Activated naive CD4-positive, alpha-beta T cell (primary cell): ENCODE data around the gene RALGPS1.

Source experiments
- DNase-seq, 4 experiments: peaks; one replicate each; lab custom pipeline; 2025; lab: John Stamatoyannopoulos, UW

The RALGPS1 gene, protein sequence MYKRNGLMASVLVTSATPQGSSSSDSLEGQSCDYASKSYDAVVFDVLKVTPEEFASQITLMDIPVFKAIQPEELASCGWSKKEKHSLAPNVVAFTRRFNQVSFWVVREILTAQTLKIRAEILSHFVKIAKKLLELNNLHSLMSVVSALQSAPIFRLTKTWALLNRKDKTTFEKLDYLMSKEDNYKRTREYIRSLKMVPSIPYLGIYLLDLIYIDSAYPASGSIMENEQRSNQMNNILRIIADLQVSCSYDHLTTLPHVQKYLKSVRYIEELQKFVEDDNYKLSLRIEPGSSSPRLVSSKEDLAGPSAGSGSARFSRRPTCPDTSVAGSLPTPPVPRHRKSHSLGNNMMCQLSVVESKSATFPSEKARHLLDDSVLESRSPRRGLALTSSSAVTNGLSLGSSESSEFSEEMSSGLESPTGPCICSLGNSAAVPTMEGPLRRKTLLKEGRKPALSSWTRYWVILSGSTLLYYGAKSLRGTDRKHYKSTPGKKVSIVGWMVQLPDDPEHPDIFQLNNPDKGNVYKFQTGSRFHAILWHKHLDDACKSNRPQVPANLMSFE

DNA sequence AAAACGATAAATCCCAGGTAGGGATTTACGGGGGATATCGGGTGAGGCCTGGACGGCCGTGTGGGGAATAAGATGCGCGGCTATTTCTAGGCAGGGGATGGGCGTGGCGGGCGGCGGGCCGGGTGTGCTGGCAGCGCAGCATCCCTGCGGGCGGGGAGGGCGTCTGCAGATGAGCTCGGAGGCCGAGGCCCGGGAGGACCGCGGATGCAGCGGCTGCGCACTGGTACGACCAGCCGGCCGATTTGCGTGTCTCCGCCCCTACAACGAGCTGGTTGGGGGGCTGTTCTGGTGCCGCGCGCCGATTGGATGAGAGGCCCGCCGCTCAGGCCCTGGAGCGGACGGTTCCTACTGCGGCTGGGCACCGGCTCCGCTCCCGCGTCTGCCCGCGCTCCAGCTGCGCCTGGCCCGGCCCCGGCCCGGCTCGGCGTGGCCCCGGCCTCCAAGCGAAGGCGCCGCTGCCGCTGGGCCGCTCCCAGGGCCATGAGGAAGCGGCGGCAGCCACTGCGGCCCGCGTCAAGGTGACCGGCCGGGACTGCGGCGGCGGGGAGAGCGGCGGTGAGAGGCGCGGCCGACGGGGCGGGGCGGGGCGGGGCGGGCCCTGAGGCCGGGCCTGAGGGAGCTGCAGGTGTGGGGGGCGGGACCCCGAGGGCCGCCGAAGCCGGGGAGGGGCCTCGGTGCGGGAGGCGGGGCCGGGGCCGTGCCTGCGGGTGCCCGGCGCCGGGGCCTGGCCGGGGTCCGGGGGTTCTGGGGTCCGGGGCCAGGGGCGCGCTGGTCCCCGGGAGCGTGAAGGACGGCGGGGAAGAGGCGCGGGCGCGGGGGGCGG, at the start of gene RALGPS1:
Gene RALGPS1 (plus strand): TSS at position 325 of the 823 bp plus-strand sequence. CDS start 47,508 bp downstream, outside the sequence.
- DNase-seq, result peak; percentile 61 to 78 (median 71)

DNA sequence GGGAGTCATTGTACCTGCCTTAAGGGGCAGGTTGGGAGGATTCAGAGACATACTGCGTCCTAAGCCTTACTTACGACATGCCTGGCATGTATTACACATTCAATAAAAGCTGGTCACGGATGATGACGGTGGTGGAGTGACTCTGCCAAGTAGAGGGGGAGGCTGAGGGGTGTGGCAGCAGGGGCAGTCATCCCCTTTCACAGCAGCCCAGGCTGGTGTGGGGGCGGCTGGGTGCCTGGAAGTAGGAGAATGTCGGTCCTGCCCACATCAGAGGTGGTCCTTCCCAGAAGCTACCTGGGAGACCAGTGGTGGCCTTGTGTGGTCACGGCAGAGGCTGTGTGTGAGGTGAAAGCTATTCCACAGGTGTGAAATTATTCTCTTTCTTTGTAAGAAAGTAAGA, 45.2 kb upstream of the RALGPS1 start:
- DNase-seq, result no peak

DNA sequence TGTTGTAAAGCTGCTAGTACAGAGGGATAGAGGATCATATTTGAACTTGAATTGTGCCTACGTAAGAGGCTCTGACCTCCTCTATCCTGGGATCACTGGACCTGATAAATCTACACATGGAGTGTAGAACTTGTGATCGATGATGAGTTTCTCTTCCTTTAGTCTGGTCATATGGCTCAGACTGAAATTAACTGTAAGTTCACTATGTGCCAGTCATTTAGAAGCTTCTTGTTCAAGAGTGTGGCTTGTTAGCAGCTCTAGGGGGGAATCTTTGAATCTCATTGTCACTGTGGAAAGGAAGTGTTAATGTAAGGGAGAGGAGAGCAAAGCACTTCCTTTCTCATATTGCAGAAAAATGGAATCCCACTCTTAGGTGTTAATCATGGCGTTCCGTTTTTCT, 42.1 kb upstream of the RALGPS1 start:
- no peak for DNase-seq

DNA sequence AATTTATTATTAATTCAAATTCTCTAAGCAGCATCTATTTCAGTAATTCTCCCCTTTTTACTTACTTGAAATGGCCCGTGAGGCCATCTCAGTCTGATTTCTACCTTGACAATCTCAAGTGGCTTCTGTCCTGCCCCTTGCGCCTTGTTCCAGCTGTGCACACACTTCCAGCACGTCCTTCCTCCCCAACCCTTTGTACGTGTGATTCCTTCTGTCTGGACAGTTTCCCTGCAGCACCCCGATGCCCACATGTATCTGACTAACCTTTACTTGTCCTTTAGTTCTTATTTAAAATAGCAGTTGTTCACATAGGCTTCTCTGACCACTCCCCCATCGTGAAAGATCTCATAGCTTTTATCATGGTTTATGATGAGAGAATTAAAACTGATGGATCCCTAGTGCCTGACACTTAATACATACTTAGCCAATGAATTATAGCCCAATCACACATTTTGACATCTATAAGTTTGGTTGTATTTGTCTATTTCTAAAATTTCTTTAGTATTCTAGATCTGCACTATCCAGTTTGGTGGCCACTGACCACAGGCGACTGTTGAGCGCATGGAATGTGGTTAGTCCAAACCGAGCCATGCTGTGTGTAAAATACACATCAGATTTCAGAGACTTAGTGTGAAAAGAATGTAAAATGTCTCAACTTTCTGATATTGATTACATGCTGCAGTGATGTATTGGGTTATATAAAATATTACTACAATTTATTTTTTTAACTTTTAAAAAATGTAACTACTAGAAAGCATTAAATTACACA, 39.9 kb upstream of the RALGPS1 start:
- no peak for DNase-seq

DNA sequence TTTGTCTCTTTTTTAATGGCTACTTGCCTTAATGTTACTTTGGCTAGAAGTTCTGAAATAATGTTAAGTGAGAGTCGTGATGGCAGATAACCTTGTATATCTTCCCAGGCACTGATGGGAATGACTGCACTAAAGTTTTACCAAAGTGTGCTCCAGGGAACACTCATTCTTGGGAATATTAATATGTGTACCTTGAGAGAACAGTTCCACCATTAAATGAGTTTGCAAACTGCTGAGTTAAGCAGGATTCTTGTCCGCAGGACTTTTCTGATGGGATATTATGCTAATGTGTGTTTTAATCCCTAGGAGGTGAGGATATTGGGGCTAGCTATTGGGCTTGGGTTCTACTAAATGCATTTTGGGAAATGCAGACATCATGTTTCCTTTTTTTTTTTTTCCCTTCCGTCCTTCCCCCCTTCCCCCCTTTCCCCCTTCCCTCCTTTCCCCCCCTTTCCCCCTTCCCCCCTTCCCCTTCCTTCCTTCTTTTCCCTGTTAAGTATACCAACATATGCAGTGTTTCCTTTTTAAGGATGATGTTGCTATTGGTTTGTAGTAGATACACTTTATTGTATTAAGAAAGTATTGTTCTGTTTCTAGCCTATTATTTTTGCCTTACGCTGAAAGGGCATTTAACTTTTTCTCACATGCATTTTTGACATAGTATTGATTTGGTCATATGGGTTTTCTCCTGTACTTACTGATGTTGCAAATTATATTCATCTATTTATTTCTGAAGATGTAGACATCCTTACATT, 38.6 kb upstream of the RALGPS1 start:
- no peak for DNase-seq

DNA sequence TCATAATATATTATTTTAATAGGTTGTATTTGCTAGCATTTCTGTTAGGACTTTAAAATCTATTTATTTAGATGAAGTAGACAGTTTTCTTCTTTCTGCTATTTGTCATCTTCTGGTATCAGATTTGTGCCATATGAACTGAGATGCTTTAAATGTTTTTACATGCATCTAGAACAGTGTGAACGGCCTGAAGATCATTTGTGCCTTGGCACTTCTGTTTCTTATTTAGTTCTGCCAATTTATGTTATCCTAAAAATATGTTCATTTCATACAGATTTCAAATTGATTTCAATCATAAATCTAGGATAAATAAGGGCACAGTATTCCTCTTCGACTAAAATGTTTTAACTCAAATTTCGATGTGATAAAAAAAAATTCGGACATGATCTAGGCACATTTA, 38.1 kb upstream of the RALGPS1 start:
- no peak for DNase-seq

DNA sequence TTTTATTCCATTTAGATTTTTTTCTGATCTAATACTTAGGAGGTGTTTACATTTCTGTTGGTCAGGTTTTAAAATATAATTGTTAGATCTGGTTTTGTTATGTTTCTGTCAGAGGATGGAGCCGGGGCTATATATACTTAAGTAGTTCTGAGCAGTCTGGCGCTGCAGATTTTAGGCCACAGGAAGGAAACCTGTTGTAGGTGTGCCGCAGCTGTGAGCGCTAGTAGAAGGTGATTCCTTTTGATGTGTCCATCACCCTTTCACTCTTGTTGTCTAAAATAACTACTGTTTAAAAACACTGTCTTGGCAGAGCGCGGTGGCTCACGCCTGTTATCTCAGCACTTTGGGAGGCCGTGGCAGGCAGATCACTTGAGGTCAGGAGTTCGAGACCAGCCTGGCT, 37.2 kb upstream of the RALGPS1 start:
- no peak for DNase-seq

DNA sequence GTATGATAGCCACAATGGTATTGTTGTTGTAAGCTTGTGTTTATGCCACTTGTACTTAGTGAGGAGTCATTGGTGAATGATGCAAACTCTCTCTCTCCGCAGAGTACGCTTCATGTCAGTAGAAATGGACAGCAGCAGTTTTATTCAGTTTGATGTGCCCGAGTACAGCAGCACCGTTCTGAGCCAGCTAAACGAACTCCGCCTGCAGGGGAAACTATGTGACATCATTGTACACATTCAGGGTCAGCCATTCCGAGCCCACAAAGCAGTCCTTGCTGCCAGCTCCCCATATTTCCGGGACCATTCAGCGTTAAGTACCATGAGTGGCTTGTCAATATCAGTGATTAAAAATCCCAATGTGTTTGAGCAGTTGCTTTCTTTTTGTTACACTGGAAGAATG, 35.3 kb upstream of the RALGPS1 start:
- no peak for DNase-seq

DNA sequence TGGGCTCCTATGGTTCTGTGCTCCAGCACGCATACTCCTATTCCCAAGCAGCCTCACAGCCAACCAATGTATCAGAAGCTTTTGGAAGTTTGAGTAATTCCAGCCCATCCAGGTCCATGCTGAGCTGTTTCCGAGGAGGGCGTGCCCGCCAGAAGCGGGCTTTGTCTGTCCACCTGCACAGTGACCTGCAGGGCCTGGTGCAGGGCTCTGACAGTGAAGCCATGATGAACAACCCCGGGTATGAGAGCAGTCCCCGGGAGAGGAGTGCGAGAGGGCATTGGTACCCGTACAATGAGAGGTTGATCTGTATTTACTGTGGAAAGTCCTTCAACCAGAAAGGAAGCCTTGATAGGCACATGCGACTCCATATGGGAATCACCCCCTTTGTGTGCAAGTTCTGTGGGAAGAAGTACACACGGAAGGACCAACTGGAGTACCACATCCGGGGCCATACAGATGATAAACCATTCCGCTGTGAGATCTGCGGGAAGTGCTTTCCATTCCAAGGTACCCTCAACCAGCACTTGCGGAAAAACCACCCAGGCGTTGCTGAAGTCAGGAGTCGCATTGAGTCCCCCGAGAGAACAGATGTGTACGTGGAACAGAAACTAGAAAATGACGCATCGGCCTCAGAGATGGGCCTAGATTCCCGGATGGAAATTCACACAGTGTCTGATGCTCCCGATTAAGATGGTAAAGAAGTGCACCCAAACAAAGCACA, 34.2 kb upstream of the RALGPS1 start:
- DNase-seq, result no peak

DNA sequence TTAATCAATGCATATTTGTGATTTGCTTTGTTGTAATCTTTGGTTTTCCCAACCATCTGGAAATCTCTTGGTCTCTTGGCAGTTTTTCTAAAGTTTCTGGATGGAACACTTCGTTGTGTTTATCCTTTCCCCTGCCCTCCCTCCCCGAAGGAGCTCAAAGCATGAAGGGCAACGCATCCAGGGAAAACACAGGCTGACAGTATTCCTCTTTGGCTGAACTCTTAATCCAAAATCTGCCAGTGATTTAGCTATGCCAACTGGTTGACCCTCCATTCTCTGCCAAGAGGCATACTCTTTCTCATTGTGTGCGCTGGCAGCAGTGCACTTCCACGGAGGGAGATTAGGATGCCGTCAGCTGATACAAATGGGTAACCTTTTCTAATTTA, 33.6 kb upstream of the RALGPS1 start:
- no peak for DNase-seq

DNA sequence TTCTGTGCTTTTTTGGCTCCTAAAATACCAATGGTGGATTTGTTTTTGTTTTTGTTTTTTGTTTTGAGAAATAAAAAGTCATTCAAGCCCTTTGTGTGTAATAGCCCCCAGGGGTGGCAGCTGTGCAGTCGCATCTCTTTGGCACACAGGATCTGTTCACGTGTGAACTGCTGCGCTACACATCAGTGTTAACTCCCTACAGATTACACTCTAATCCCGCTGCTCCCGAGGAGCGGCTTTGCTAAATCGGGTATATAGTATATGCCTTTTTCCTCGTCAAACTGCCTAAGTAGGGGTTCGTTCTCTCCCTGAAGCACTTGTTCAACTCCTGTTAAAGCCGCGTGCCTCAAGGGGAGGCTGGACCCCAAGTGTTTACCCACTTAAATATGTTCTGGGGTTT, 31.8 kb upstream of the RALGPS1 start:
- no peak for DNase-seq

DNA sequence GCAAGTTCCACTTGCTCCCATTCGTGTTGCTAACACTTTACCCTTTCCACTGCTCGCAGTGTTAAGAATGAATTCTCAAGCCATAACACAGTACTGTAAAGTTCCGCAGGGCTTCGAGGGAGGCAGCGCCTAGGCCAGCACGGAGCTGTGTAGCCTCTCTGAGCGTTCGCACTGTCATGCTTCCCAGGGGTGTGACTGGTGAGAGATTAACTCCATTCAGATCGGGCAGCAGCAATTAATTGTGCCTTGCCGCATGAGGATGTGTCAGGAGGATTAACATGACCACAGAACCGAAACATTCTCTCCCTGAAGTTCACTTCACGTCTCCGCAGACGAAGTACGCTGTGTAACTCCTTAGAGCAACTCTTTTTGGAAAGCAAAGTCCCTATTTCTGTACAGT, 30.9 kb upstream of the RALGPS1 start:
- no peak for DNase-seq

DNA sequence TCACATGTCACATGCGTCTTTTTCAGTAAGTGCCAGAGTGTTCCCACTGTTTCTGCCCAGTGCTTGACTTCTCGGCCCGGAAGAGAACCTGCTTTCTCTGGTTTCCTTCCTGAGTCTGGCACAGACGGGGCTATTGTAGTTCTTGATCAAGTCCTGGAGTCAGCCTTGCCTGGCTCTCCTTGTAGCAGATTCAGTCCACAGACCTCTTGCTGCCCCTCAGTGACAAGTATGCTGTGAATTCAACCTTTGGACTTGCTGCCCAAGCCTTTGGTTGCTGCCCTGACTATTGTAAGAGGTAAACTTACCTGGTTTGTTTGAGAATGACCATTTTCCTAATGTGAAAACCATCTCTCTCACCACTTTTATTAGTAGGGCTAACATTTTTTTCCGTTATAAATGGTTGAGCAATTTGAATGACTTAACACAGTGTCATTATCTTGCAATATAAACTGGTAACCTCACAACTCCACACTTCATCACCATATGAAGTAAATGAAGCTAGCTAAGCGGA, 29.4 kb upstream of the RALGPS1 start:
- no peak for DNase-seq

DNA sequence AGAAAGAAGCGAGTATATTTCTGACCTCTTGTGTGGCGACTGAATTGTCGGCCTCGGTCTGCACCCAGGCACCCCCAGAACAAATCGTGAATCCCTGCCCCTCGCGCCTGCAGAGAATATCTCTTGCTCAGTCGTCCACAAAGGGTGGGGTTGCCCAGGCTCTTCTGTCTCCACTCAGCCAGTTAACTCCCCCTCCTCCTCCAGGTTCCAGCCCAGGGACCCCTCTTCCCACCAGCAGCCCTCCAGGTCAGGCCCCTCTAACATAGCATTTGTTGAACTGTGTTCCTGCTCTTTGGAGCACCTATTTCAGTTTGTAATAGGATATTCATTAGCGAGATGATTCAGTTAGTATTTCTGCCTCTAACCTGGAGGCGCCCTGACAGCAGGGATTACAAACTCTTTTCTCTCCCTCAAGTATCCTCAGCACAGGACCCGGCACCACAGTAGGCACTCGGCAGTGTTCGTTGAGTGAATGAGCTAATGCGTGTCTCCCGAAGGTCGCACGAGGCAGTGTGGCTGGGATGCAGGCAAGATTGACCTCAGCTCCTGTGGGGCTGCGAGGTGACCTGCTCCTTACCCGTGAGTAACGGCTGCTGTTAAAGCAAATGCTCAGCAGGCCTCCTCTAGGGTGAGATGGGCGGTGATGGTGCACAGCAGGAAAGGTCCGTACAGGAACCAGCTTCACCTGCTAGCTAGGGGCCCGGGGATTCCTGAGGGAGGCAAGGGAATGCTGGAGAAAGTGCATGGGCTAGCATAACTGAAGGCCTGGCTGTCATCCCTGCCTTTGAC, 28.4 kb upstream of the RALGPS1 start:
- no peak for DNase-seq

DNA sequence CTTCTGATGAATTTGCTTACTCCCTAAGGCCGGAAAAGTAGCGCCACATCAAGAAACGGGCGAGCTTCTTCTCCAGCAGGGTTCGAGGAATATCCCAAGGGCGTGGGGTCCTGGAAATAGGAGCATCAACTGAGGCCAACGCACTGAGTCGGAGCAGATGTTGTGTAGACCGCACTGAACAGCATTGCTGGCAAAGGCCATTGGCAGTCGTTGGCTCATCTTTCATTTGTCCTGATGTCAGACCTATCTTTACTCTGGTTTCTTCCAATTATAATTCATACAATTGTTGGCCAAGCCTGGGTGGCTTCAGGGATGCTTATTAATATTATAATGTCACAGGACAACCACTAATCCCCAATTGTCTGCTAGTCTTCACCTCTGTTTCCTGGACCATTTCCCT, 27.7 kb upstream of the RALGPS1 start:
- DNase-seq, result no peak

DNA sequence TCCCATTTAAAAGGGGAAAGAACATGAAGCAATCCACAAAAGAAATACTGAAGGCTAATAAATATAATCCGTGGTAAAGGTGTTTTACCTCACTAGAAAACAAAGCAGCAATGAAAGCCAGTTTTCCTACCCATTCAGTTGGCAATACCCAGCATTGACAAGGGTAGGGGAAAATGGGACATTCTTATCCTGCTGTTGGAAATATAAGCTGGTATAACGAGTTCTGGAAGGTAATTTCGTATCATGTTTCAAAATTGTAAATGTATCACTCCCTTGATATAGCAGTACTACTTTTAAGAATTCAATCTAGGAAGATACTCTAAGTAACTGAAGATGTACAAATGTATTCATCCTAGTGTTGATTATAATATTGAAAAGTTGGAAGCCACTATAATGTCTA, 22.9 kb upstream of the RALGPS1 start:
- DNase-seq, result no peak

DNA sequence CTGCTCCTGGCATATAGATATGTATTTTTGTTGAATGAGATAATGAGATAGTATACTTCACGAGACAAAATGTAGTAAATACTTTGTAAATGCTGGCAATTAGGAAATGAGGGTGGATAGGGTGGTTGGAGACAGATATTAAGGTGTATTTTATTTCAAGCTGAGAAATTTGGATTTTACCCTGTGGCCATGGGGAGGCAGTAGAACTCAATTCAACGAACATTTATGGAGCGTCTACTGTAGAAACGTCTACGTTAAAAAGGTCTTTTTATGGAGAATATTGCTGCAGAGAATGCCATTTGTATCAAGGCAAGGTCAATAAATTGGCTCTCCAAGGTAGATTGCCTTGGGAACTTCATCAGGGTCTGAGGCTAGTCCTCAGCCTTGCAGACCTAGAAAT, 21.5 kb upstream of the RALGPS1 start:
- DNase-seq, result no peak

DNA sequence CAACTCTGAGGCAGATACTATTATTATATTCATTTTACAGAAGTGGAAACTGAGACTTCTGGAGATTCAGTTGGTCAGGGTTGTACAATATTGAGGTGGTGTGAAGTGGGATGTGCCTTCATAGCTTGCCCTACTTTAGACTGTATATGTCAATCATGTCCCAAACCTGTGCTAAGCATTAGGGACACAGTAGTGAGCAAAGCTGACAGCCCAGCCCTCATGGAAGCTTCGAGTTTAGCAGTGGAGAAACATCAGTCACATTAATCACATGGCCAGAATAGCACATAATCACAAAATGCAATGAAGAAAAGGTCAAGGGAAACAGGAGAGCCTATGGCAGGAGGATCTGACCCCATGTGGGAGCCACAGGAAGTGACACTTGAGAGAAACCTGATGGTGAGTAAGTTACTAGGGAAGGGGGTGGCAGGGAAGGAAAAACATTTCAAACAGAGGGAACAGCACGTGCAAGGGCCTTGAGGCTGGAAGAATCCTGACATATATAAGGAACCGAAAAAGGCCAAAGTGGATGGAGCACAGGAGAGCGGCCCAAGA, 20.5 kb upstream of the RALGPS1 start:
- no peak for DNase-seq

DNA sequence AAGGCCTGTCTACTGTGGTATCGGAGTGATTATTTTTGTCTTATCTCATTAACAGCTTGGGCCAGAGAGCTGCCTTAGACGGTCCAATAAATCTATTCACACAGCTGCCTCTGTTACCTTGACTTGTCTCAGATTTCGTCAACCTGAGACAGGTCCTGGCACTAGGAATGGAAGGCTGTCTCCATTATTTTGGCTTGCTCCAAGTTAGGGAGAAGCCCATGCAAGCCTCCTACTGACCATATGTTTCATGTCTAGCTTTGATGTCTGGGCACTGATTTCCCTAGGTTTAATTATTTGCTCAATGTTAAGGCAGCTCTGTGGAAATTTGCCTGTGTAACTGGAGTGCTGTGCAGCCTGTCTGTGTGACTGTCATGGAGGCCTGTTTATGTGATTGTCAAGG, 12.4 kb upstream of the RALGPS1 start:
- no peak for DNase-seq

DNA sequence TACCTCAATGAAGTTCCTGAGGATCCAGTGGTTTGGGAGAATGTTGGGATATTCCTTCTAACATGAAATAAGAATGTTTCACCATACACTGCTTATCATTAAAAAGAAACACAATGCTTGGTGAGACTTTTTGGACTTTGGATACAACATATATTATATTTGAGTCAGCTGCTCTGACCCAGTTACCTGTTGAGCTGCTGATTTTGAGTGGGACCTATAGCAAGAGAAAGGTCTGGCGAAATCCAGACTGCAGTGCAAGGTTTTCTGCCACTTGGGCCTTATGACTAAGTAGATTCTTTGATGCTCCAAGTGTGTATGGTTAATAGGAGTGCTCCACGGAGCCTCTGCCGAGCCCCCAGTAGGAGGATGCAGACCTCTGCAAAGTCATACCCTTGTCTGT, 10.0 kb upstream of the RALGPS1 start:
- DNase-seq, result no peak
